RWPE2 (cell line): Measurements from ENCODE around the gene KHDC1L.
"Not testable (repeated sequence)": the region's sequence is repeated elsewhere in the genome, so short reads cannot be mapped to it uniquely, and the experiment has no call there.

Source experiments
- ATAC-seq: fragments of 200-7000 bp; cut with Tn5 transposase; 3 replicates; pipeline ENCODE4 v1.9.1; 2021; ENCODE audit warnings: low read depth
- DNase-seq: peaks from one replicate; pipeline ENCODE4 v3.0.0-alpha.2; 2020; ENCODE audit warnings: low spot score
- H3K27ac ChIP-seq: fragments of 450-650 bp; 2 replicates; pipeline ENCODE4 v1.5.1; 2017; ENCODE audit warnings: mild to moderate bottlenecking; ENCODE audit not compliant: poor library complexity, severe bottlenecking
- H3K27me3 ChIP-seq: fragments of 250-450 bp; sonication (Bioruptor Pico); 2 replicates; pipeline ENCODE4 v1.5.1; 2021; ENCODE audit warnings: mild to moderate bottlenecking, moderate library complexity; ENCODE audit not compliant: insufficient read depth, poor library complexity, severe bottlenecking
- H3K36me3 ChIP-seq: fragments of 250-450 bp; sonication (Bioruptor Pico); 2 replicates; pipeline ENCODE4 v1.5.1; 2020; ENCODE audit warnings: low read depth, mild to moderate bottlenecking, moderate library complexity
- H3K4me1 ChIP-seq: fragments of 250-450 bp; sonication (Bioruptor Pico); 2 replicates; pipeline ENCODE4 v1.5.1; 2021; ENCODE audit warnings: mild to moderate bottlenecking, moderate library complexity; ENCODE audit not compliant: insufficient read depth, poor library complexity, severe bottlenecking
- H3K4me3 ChIP-seq: fragments of 250-450 bp; sonication (Bioruptor Pico); 2 replicates; pipeline ENCODE4 v1.5.1; 2021; ENCODE audit warnings: mild to moderate bottlenecking, moderate library complexity; ENCODE audit not compliant: severe bottlenecking
- H3K9me3 ChIP-seq: fragments of 250-450 bp; sonication (Bioruptor Pico); 2 replicates; pipeline ENCODE4 v1.5.1; 2021; ENCODE audit warnings: mild to moderate bottlenecking, moderate library complexity; ENCODE audit not compliant: severe bottlenecking
- TF ChIP-seq, protein P1 (sequence below): fragments of 450-650 bp; IDR thresholded peaks from one replicate; pipeline ENCODE4 v1.5.1; 2017; ENCODE audit warnings: mild to moderate bottlenecking, moderate library complexity; ENCODE audit not compliant: poor library complexity, severe bottlenecking

Gene KHDC1L, protein sequence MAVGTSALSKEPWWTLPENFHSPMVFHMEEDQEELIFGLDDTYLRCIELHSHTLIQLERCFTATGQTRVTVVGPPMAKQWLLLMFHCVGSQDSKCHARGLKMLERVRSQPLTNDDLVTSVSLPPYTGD

DNA sequence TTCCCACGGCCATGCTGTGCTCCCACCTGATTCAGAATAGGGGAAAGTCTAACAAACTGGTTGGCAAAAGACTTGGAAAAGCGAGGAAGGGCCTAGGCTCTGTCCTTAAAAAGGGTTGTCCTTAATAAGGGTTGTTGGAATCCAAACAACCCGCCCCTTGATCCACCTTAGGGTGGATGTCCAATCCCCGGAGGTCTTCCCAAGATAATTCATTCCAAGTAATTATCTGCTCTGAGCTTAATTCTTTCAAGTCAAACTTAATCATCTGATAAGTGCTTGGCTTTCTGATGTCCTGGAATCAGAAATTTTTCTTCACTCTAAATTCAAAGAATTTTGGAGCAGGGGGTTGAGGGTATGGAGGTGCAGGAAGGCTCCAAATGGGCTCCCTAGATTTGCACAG is at the start of gene KHDC1L:
TSS of gene KHDC1L (minus strand) at position 101 of the 400 bp plus-strand sequence. CDS start at position 13, 88 bp downstream.
- no peak within 1 kb of the TSS for H3K27ac ChIP-seq
- no peaks in the 10 kb centered on the region for H3K36me3 ChIP-seq
- H3K27me3 ChIP-seq = no peaks in the 10 kb centered on the region
- DNase-seq = no peak
- no peak within 1 kb of the TSS for H3K4me3 ChIP-seq
- no peaks in the 10 kb centered on the region for H3K4me1 ChIP-seq
- H3K9me3 ChIP-seq = no peaks in the 10 kb centered on the region
- ATAC-seq = no peak
- TF ChIP-seq, protein P1, sequence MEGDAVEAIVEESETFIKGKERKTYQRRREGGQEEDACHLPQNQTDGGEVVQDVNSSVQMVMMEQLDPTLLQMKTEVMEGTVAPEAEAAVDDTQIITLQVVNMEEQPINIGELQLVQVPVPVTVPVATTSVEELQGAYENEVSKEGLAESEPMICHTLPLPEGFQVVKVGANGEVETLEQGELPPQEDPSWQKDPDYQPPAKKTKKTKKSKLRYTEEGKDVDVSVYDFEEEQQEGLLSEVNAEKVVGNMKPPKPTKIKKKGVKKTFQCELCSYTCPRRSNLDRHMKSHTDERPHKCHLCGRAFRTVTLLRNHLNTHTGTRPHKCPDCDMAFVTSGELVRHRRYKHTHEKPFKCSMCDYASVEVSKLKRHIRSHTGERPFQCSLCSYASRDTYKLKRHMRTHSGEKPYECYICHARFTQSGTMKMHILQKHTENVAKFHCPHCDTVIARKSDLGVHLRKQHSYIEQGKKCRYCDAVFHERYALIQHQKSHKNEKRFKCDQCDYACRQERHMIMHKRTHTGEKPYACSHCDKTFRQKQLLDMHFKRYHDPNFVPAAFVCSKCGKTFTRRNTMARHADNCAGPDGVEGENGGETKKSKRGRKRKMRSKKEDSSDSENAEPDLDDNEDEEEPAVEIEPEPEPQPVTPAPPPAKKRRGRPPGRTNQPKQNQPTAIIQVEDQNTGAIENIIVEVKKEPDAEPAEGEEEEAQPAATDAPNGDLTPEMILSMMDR = no peak

DNA sequence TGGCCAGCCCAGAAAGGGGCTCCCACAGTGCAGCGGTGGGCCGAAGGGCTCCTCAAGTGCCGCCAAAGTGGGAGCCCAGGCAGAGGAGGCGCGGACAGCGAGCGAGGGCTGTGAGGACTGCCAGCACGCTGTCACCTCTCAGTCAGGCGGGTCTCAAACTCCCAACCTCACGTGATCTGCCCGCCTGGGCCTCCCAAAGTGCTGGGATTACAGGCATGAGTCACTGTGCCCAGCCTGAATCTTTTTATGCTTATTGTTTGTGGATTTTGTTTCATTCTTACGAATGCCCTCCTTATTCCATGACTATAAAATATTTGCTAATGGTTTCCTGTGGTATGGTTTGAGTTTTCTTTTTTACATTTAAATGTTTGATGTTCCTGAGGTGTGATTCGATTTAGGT is 44.0 kb upstream of the KHDC1L start:
- ATAC-seq, H3K27me3 ChIP-seq, H3K4me3 ChIP-seq, H3K4me1 ChIP-seq, DNase-seq, H3K9me3 ChIP-seq: not testable (repeated sequence)
- H3K36me3 ChIP-seq = peaks cover 65% of the 10 kb centered on the region
- H3K27ac ChIP-seq = peak overlapping the region; percentile 6

DNA sequence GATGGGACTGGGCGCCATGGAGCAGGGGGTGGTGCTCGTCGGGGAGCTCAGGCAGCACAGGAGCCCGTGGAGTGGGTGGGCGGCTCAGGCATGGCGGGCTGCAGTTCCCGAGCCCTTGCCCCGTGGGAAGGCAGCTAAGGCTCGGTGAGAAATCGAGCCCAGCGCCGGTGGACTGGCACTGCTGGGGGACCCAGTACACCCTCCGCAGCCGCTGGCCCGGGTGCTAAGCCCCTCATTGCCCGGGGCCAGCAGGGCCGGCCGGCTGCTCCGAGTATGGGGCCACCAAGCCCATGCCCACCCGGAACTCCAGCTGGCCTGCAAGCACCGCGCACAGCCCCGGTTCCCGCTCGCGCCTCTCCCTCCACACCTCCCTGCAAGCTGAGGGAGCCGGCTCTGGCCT is 43.6 kb upstream of the KHDC1L start:
- H3K27ac ChIP-seq, H3K27me3 ChIP-seq, H3K9me3 ChIP-seq, DNase-seq, H3K4me3 ChIP-seq, ATAC-seq: not testable (repeated sequence)
- Histone ChIP-seq H3K4me1 (peaks cover 13% of the 10 kb centered on the region), H3K36me3 (peaks cover 61% of the 10 kb centered on the region)

DNA sequence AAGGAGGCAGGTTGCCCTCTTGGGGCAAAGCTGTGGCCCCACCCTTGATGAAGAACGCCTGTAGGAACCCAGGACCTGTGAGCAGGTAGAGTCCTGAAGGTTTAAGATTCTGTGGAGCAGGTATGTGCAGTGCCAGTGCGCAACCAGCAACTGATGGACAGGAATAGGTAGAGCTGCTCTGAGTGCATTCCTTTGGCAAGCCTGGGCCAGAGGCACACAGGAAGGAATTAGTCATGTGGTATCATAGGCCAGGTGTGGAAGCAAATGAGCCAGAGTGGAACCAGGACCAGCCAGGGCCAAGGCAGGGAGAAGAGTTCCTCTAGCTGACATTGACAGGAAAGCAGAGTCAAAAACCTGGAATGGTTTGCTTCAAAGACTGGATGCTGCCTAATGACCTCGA is 39.1 kb upstream of the KHDC1L start:
- Histone ChIP-seq H3K9me3 (no peaks in the 10 kb centered on the region), H3K36me3 (peaks cover 24% of the 10 kb centered on the region), H3K4me3 (no peak overlapping the region), H3K4me1 (peaks cover 26% of the 10 kb centered on the region), H3K27me3 (no peaks in the 10 kb centered on the region), H3K27ac (peak overlapping the region; percentile 88)
- ATAC-seq (peak; percentile 98), DNase-seq (peak; percentile 91)
- TF ChIP-seq, protein P1 = no peak

DNA sequence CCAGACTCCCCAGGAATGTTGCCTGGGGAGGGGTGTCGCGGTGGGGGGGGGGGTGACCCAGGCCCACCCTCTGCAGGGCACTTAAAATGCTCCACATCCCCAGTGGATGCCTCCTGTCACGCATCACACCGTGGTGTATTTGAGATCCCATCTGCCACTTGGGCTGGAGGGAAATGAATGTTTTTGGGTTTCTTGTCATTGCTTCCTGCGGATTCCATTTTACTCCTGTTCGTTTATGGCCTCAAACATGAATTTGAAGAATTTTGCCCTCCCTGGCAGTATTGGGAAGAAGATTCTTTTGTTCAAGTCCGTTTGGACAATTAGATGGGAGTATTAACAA is 38.2 kb upstream of the KHDC1L start:
- Histone ChIP-seq H3K4me1 (peaks cover 26% of the 10 kb centered on the region), H3K27me3 (no peaks in the 10 kb centered on the region), H3K4me3 (peak overlapping the region; percentile 55), H3K36me3 (peaks cover 24% of the 10 kb centered on the region), H3K9me3 (no peaks in the 10 kb centered on the region), H3K27ac (peak overlapping the region; percentile 88)
- no peak for DNase-seq
- no peak for ATAC-seq
- TF ChIP-seq, protein P1 = no peak
